ENCODE data around the gene TBC1D17.

DNA sequence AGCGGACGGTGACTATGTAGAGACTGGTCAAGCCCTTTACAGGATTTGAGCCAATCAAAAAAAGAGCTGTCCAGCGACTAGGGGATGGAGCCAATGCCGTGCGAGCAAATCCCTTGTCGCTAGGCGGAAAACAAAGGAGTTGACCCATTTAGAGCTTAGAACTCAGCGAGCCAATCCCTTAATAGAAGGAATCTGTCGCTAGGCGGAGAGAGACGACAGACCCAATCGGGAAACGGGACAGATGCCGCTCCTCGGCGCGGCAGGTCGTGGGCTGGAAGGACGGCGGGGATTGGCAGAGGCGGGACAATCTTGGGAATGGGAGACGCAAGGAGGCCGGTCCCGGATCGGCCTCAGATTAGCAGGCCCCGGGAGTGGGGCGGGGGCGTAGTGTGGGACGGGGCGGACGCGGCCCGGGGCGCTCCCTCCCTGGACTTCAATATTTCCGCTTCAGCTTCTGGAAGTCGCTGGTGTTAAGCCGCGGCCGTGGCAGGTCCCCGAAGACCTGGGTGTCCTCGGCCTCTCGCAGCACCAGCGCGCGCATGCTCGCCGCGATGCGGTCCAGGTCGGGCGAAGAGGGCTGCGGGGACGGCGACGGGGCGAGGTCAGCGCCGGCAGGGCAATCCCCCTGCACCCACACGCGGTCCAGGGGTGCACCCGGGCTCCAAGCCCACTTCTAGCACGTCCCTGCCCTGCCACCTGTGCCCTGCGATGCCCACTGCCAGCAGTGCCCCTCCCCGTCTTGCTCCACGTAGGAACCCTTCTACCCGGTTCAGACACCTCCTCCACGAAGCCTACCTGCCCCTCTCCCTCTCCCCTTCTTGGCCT lies 7.8 kb upstream of the TBC1D17 start:
- TF ChIP-seq, protein P1, sequence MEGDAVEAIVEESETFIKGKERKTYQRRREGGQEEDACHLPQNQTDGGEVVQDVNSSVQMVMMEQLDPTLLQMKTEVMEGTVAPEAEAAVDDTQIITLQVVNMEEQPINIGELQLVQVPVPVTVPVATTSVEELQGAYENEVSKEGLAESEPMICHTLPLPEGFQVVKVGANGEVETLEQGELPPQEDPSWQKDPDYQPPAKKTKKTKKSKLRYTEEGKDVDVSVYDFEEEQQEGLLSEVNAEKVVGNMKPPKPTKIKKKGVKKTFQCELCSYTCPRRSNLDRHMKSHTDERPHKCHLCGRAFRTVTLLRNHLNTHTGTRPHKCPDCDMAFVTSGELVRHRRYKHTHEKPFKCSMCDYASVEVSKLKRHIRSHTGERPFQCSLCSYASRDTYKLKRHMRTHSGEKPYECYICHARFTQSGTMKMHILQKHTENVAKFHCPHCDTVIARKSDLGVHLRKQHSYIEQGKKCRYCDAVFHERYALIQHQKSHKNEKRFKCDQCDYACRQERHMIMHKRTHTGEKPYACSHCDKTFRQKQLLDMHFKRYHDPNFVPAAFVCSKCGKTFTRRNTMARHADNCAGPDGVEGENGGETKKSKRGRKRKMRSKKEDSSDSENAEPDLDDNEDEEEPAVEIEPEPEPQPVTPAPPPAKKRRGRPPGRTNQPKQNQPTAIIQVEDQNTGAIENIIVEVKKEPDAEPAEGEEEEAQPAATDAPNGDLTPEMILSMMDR (IDR thresholded peaks at IDR 0.05), result peak in 1 of 6 experiments; percentile 11
- peak; percentile 62 to 89 for TF ChIP-seq POLR2A (IDR thresholded peaks at IDR 0.05)

Measured in adrenal gland (tissue), 5 donors.